GM12878 (cell line): Measurements from ENCODE around the gene CPNE5. TPM values are rescaled to one million over a fixed set of nuclear protein-coding genes. Genes with fewer than 3 reads are reported as not detected.

ENCODE experiments used
- ATAC-seq: fragments of 200-7000 bp; cut with Tn5 transposase; 3 replicates; pipeline ENCODE4 v1.9.1; 2020; ENCODE audit warnings: mild to moderate bottlenecking, moderate library complexity
- BruUV-seq: library from RNA; stranded (reverse); fragments of 400-500 nt; replicated peaks from 2 replicates; lab custom pipeline; 2021; lab: Mats Ljungman, UMichigan
- CTCF ChIA-PET: fragments of 300-600 bp; sonication (Branson Sonifier 250); formaldehyde crosslinking; extraction: SDS; loops from one replicate; lab custom pipeline; 2021; ENCODE audit warnings: inconsistent platforms; lab: Yijun Ruan, JAX
- POLR2A ChIA-PET: fragments of 350-600 bp; formaldehyde crosslinking; extraction: SDS; loops from one replicate; lab custom pipeline; 2021; ENCODE audit warnings: inconsistent platforms; lab: Charles Lee
- RAD21 ChIA-PET: fragments of 300-600 bp; sonication (Branson Sonifier 250); formaldehyde crosslinking; loops from one replicate; lab custom pipeline; 2023; ENCODE audit warnings: antibody characterized with exemption; ENCODE audit not compliant: unreplicated experiment; lab: Charles Lee
- SMC1A ChIA-PET: fragments of 300-600 bp; sonication (Branson Sonifier 250); formaldehyde crosslinking; loops from one replicate; lab custom pipeline; 2023; ENCODE audit not compliant: unreplicated experiment, uncharacterized antibody; lab: Charles Lee
- DNase-seq: peaks from one replicate; pipeline ENCODE4 v3.0.0-alpha.2; 2011; ENCODE audit warnings: low read depth, low spot score
- FAIRE-seq: peaks from 3 replicates; lab custom pipeline; 2011; peaks lifted over from hg19 to GRCh38; lab: Jason Lieb, UNC
- H2AFZ ChIP-seq: 2 replicates; pipeline ENCODE4 v1.6.0; 2011; ENCODE audit warnings: low read depth, low read length, control low read depth; ENCODE audit not compliant: control insufficient read depth
- H3K27ac ChIP-seq: 2 replicates; pipeline ENCODE4 v1.5.1; 2011; ENCODE audit warnings: control low read depth; ENCODE audit not compliant: control insufficient read depth, insufficient read depth
- H3K27me3 ChIP-seq, 2 experiments: replicated peaks in 1 of 2; 2 replicates each; pipeline versions ENCODE4 v1.6.0 to v1.6.1; 2011; ENCODE audit warnings: low read length in 1 of 2; ENCODE audit not compliant: control insufficient read depth in 2 of 2, insufficient read depth in 2 of 2
- H3K36me3 ChIP-seq, 2 experiments: 2 replicates each; pipeline ENCODE4 v1.5.1; 2011; ENCODE audit warnings: low read length in 1 of 2; ENCODE audit not compliant: control insufficient read depth in 2 of 2, insufficient read depth in 2 of 2
- H3K4me1 ChIP-seq: 2 replicates; pipeline ENCODE4 v1.6.1; 2011; ENCODE audit warnings: mild to moderate bottlenecking, low read length, moderate library complexity, mixed read lengths; ENCODE audit not compliant: control insufficient read depth, insufficient read depth
- H3K4me2 ChIP-seq: 2 replicates; pipeline ENCODE4 v1.6.0; 2011; ENCODE audit warnings: control low read depth; ENCODE audit not compliant: control insufficient read depth, insufficient read depth
- H3K4me3 ChIP-seq: fragments of 200-600 bp; sonication (generic); 2 replicates; pipeline ENCODE4 v1.5.1; 2016
- H3K79me2 ChIP-seq: 2 replicates; pipeline ENCODE4 v1.6.0; 2011; ENCODE audit warnings: low read length; ENCODE audit not compliant: control insufficient read depth, insufficient read depth
- H3K9ac ChIP-seq: 2 replicates; pipeline ENCODE4 v1.8.0; 2011; ENCODE audit warnings: low read length, control low read depth, mixed read lengths; ENCODE audit not compliant: control insufficient read depth, insufficient read depth
- H3K9me3 ChIP-seq: replicated peaks from 3 replicates; pipeline ENCODE4 v1.5.1; 2011; ENCODE audit warnings: mild to moderate bottlenecking, low read length; ENCODE audit not compliant: control insufficient read depth, insufficient read depth
- H4K20me1 ChIP-seq: 2 replicates; pipeline ENCODE4 v1.6.0; 2011; ENCODE audit not compliant: control insufficient read depth, insufficient read depth
- BHLHE40 ChIP-seq, 2 experiments: fragments of 450-650 bp in 1 of 2; IDR thresholded peaks; 2 replicates each; pipeline ENCODE4 v1.6.1; 2011 to 2017; ENCODE audit warnings: low read depth in 2 of 2, borderline replicate concordance in 1 of 2, improper control_type of control experiment in 1 of 2, low read length in 1 of 2, mild to moderate bottlenecking in 1 of 2
- E2F8 ChIP-seq: fragments of 450-650 bp; IDR thresholded peaks from 2 replicates; pipeline ENCODE4 v1.6.1; 2018; ENCODE audit warnings: mild to moderate bottlenecking, low read depth, moderate library complexity; ENCODE audit not compliant: partially characterized antibody
- E4F1 ChIP-seq: fragments of 450-650 bp; IDR thresholded peaks from 2 replicates; pipeline ENCODE4 v1.6.1; 2018; ENCODE audit warnings: borderline replicate concordance, mild to moderate bottlenecking; ENCODE audit not compliant: partially characterized antibody
- JUNB ChIP-seq: IDR thresholded peaks from 2 replicates; pipeline ENCODE4 v1.6.1; 2016; ENCODE audit warnings: antibody characterized with exemption, mild to moderate bottlenecking
- LARP7 ChIP-seq: fragments of 450-650 bp; IDR thresholded peaks from 2 replicates; pipeline ENCODE4 v1.6.1; 2017; ENCODE audit warnings: mild to moderate bottlenecking
- USF1 ChIP-seq: IDR thresholded peaks from 2 replicates; pipeline ENCODE4 v1.6.1; 2011; ENCODE audit warnings: borderline replicate concordance, low read depth, mild to moderate bottlenecking, moderate library complexity, mixed read lengths, low read length; ENCODE audit not compliant: insufficient read depth; ENCODE audit errors: extremely low read length
- ZNF687 ChIP-seq: fragments of 450-650 bp; IDR thresholded peaks from 2 replicates; pipeline ENCODE4 v1.6.1; 2017; ENCODE audit warnings: mild to moderate bottlenecking, moderate library complexity
- WGBS: methylation state at CpG from one replicate; pipeline ENCODE4 v1.1.6; 2016; ENCODE audit warnings: low lambda C conversion rate; ENCODE audit not compliant: insufficient replicate concordance, insufficient coverage; ENCODE audit errors: missing lambda C conversion rate; 5-methylcytosine and 5-hydroxymethylcytosine counted together
- in situ Hi-C: fragments of 300-500 bp; cut with MboI; formaldehyde crosslinking; loops from 9 replicates; pipeline ENCODE4 v1.14.3; 2018; ENCODE audit warnings: mixed read lengths
- intact Hi-C: fragments of 100-400 bp; cut with micrococcal nuclease; formaldehyde crosslinking; loops from one replicate; pipeline ENCODE4 v1.14.2; 2022; ENCODE audit not compliant: unreplicated experiment
- polyA plus RNA-seq, 11 experiments: library from polyadenylated mRNA; depleted of rRNA in 4 of 11; unstranded in 6 of 11; stranded (reverse) in 5 of 11; fragments of >200 nt; fragmentation: Nextera tagmentation in 4 of 11; fragmentation: Illumina TruSeq in 1 of 11; extraction: Ambion mirVana in 4 of 11; extraction: Trizol in 1 of 11; gene quantifications; 1 replicate in 1 of 11; 2 replicates in 10 of 11; pipeline versions ENCODE4 v1.2.1 to v1.2.3, GENCODE V29; 2011 to 2016; ENCODE audit warnings: inconsistent platforms in 2 of 11, missing spikeins in 2 of 11, low read depth in 1 of 11
- total RNA-seq, 4 experiments: library from RNA; depleted of rRNA in 3 of 4; stranded (reverse); fragments of >200 nt in 3 of 4; fragmentation: Illumina TruSeq in 1 of 4; extraction: Trizol in 1 of 4; gene quantifications; 2 replicates each; pipeline versions ENCODE4 v1.2.1 to v1.2.3, GENCODE V29; 2013 to 2021

CPNE5 gene
- total and polyA plus RNA-seq, 10 of the 15 experiments (the other 5 are each of a cell fraction or from before 2014, with no cell fraction given), result 2.4 to 39.1 (median 18.2) TPM

- SMC1A ChIA-PET, result interaction anchor here (0.6 kb wide), 1 partner anchor 206 kb away, joined by 3 read pairs; no protein-coding TSS in a partner anchor
- Histone ChIP-seq H3K27ac (no peak overlapping the region), H3K4me3 (no peak overlapping the region), H3K27me3 (no peaks in the 10 kb centered on the region), H2AFZ (no peak overlapping the region), H3K9ac (no peak overlapping the region), H3K79me2 (no peaks in the 10 kb centered on the region), H3K36me3 (no peaks in the 10 kb centered on the region), H3K9me3 (no peaks in the 10 kb centered on the region), H3K4me2 (no peak overlapping the region), H3K4me1 (no peaks in the 10 kb centered on the region), H4K20me1 (no peaks in the 10 kb centered on the region)
- FAIRE-seq (no peak), DNase-seq (no peak), ATAC-seq (no peak)
- 42% methylated on average over 7 of the region's 7 CpGs for WGBS
- RAD21 ChIA-PET, result interaction anchor here (1.0 kb wide), 1 partner anchor 42 kb away, joined by 3 read pairs; no protein-coding TSS in a partner anchor
- no TSS peak for BruUV-seq
- CTCF ChIA-PET, result interaction anchor here (0.6 to 1.0 kb wide), 2 partner anchors 194 to 462 kb away, joined by 3 read pairs; no protein-coding TSS in a partner anchor
- in situ Hi-C loops, result no loop called here
- TF ChIP-seq E2F8 (no peak), E4F1 (no peak), LARP7 (no peak), JUNB (no peak), USF1 (no peak), ZNF687 (no peak), BHLHE40 (IDR thresholded peaks at IDR 0.05; ENCODE audit: borderline replicate concordance in 1 of 2, low read depth in 2 of 2, low read length in 1 of 2) (no peak)
- intact Hi-C loops, result no loop called here
- POLR2A ChIA-PET, result interaction anchor here (0.9 kb wide), 1 partner anchor 10 kb away, joined by 4 read pairs; no protein-coding TSS in a partner anchor
Measured at GRCh38 chr6:36824253-36824652, 15.0 kb downstream of the CPNE5 start.
